Spleen (tissue), 7 donors: ENCODE measurements around the gene ALOXE3.

Source experiments
- POLR2A ChIP-seq, 3 donors: fragments of 450-650 bp; IDR thresholded peaks; one replicate each; pipeline ENCODE4 v1.5.1; 2017; ENCODE audit warnings: antibody characterized with exemption in 3 of 3, mild to moderate bottlenecking in 1 of 3
- POLR2AphosphoS5 ChIP-seq, 3 donors: sonication (generic); formaldehyde crosslinking; IDR thresholded peaks; one replicate each; pipeline ENCODE4 v1.5.1; 2017; ENCODE audit warnings: antibody characterized with exemption in 3 of 3
- TF ChIP-seq, protein P1 (sequence below), 11 experiments: fragments of 200-600 bp in 7 of 11; fragments of 450-650 bp in 4 of 11; sonication (generic) in 4 of 11; IDR thresholded peaks in 8 of 11; conservative IDR thresholded peaks in 3 of 11; 1 replicate in 7 of 11; 2 replicates in 4 of 11; pipeline versions ENCODE4 v1.4.0 to v1.8.0; 2016 to 2021; ENCODE audit warnings: antibody characterized with exemption in 11 of 11, inconsistent platforms in 4 of 11, mild to moderate bottlenecking in 1 of 11
- donor health status: DM: no; HTN: no; CAD: no; lungs with moderate emphysema.
- donor health status: DM: no; HTN: no; CAD: no.
- donor health status: DM: no; HTN: no; CAD: no.

DNA sequence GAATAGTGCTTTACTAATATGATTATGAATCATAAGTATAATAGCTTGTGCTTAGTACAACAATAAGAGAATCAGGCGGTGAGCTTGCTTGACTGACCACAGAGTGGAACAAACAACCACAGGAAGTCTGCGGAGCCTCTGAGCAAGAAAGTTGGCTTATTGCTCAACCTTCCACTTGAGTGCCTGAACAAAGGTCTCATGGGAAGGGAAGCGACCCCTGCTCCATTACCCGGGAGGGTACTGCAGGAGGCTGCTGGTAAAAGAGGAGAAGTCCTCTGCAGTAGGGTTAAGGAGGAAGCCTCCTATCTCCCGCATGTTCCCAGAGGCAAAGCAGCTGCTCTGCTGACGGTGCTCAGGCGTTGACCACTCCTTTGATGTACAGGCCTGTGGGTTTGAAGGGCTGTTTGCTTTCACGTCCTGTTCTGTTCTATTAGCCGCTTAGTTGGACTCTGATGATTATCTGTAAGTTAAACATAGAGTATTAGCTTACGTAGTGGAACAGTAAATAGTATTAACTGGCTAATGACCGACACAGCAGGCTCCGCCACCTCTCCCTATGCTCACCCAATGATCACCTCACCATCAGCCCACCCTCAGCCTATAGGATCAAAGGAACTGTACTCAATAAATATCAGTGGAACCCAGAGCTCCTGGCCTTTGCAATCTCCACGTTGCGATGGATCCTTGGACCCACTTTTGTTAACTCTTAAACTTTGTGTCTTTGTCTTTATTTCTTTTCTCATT, 61.9 kb downstream of the ALOXE3 start:
- TF ChIP-seq, protein P1, sequence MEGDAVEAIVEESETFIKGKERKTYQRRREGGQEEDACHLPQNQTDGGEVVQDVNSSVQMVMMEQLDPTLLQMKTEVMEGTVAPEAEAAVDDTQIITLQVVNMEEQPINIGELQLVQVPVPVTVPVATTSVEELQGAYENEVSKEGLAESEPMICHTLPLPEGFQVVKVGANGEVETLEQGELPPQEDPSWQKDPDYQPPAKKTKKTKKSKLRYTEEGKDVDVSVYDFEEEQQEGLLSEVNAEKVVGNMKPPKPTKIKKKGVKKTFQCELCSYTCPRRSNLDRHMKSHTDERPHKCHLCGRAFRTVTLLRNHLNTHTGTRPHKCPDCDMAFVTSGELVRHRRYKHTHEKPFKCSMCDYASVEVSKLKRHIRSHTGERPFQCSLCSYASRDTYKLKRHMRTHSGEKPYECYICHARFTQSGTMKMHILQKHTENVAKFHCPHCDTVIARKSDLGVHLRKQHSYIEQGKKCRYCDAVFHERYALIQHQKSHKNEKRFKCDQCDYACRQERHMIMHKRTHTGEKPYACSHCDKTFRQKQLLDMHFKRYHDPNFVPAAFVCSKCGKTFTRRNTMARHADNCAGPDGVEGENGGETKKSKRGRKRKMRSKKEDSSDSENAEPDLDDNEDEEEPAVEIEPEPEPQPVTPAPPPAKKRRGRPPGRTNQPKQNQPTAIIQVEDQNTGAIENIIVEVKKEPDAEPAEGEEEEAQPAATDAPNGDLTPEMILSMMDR (IDR thresholded peaks at IDR 0.05 in 8 of 11, conservative IDR thresholded peaks at IDR 0.05 in 3 of 11) = no peak
- no peak for TF ChIP-seq POLR2A (IDR thresholded peaks at IDR 0.05)
- peak in 1 of 3 donors; percentile 67 for TF ChIP-seq POLR2AphosphoS5 (IDR thresholded peaks at IDR 0.05)
